ENCODE measurements around the gene SMIM17.

SMIM17 gene

DNA sequence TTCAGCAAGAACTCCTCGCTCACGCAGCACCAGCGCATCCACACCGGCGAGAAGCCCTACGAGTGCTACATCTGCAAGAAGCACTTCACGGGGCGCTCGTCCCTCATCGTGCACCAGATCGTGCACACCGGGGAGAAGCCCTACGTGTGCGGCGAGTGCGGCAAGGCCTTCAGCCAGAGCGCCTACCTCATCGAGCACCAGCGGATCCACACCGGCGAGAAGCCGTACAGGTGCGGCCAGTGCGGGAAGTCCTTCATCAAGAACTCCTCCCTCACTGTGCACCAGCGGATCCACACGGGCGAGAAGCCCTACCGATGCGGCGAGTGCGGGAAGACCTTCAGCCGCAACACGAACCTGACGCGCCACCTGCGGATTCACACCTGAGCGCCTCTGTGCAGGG is 20.6 kb upstream of the SMIM17 start:
- TF ChIP-seq GATA3 (IDR thresholded peaks at IDR 0.05; ENCODE audit: low read depth, low read length): no peak
- TF ChIP-seq GATA2 (IDR thresholded peaks at IDR 0.05; ENCODE audit: low read depth, low read length): no peak

DNA sequence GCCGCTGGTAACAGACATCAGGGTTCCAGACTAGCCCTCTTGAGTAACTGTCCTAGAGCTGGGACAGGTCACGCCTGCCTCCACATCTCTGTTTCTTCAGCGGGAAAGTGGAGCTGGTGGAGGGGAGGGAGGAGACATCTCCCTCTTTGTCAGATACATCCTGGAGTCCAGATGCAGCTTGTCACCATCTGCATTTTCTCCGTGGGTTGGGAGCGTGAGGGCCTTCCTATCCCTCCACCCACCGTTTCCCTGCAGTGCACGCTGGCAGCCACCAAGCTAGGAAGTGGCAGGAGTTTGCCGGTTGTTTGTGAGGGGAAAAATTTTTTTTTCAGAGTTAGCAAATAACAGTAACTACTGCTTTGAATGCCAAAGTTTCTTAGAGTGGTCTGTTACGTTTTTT is 20.0 kb upstream of the SMIM17 start:
- TF ChIP-seq GATA3 (IDR thresholded peaks at IDR 0.05; ENCODE audit: low read depth, low read length) (no peak), GATA2 (IDR thresholded peaks at IDR 0.05; ENCODE audit: low read depth, low read length) (no peak)

DNA sequence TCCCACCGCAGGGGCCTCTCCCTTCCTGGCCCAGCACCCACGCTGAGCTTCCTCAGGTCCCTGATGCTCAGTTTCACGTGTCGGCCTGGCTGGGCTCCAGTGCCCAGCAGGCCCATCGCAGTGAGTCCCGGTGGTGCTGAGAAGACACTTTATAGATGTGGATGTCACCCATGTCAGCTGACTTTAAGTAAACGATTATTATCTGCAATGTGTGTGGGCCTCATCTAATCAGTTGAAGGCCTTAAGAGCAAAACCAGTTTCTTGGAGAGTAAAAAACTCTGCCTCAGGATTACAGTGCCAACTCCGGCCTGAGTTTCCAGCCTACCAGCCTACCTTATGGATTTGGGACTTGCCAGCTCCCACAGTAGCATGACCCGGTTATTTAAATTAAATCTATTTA is 17.3 kb upstream of the SMIM17 start:
- TF ChIP-seq GATA2 (IDR thresholded peaks at IDR 0.05; ENCODE audit: low read depth, low read length): no peak
- no peak for TF ChIP-seq GATA3 (IDR thresholded peaks at IDR 0.05; ENCODE audit: low read depth, low read length)

DNA sequence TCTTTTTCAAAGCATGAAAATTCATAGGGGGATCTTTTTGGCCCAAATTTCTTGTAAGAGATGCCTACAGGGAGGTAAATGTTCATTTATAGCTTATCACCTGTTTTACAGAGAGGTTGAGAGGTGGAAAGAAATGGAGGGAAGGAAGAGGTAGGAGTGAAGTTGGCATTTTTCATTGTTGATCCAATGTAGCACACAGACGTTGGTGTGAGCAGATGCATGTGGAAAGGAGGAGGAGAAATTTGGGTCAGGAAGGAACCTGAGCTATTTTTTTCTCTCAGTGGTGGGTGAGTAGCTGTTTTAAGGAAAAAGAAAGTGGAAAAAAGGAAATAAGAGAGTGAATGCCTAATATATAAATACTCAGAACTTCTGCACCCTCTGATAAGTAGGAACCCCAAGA is 9.9 kb upstream of the SMIM17 start:
- TF ChIP-seq GATA2 (IDR thresholded peaks at IDR 0.05; ENCODE audit: low read depth, low read length): no peak
- no peak for TF ChIP-seq GATA3 (IDR thresholded peaks at IDR 0.05; ENCODE audit: low read depth, low read length)

DNA sequence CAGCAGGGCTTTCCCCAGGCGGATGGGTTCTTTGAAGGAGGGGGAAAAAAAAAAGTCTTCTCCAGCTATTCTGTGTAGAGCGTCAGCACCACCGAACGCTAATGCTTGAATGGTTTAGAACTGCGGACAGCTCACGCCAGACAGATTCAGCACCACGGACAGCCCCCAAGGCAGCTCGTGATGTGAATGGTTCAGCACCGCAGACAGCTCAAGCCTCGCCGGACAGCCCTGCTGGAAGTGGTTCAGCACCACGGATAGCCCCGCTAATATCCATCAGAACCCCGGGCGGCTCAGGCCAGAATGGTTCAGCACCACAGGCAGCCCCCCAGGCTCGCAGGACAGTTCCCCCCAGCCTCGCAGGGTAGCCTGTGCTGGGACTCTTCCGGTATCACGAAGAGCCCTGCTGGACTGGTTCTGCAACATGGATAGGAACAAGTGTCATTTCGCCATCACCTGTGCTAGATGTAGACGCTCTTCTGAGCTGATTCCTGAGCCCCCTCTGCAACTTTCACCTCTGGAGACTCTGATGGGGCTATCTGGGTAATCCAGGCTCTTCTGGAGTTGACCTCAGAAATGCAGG is 4.9 kb upstream of the SMIM17 start:
- TF ChIP-seq GATA3 (IDR thresholded peaks at IDR 0.05; ENCODE audit: low read depth, low read length) (no peak), GATA2 (IDR thresholded peaks at IDR 0.05; ENCODE audit: low read depth, low read length) (no peak)

DNA sequence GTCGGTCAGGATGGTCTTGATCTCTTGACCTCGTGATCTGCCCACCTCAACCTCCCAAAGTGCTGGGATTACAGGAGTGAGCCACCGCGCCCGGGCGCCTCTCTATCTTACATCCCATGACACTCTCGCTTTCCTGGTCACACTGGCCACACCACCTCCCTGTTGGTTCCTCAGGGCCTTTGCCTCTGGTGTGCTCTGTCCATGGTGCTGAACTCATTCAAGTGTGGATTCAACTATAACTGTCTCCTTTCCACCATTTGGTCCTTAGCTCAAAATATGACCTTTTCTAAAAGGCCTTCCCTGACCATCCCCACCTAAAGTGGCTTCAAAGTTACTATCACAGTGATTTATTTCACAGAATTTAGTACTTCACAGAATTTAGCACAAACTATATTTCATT is 3.7 kb upstream of the SMIM17 start:
- TF ChIP-seq GATA2 (IDR thresholded peaks at IDR 0.05; ENCODE audit: low read depth, low read length) (no peak), GATA3 (IDR thresholded peaks at IDR 0.05; ENCODE audit: low read depth, low read length) (no peak)

DNA sequence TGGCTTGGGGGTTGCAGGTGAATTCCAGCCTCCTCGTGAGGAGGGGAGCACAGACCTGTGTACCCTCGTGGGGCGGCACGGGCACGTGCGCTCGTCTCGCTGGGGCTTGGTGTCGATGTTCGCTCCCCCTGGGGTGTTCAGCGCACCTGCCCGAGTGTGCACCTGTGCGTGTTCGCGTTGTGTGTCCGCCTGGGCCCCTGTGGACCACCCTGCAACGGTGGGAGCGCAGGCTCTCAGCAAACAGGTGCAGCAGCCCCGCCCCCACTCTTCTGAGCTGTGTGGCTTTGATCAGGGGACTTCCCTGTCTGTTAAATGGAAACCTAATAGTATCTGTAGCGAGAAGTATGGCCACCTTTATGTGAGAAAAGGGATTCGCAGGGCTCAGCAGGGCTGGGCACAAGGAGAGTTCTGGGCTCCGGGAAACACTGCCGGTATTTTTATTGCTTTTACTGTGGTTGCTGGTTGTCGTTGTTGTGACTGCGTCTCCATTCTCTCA is 549 bp downstream of the SMIM17 start:
- TF ChIP-seq GATA3 (IDR thresholded peaks at IDR 0.05; ENCODE audit: low read depth, low read length) (no peak), GATA2 (IDR thresholded peaks at IDR 0.05; ENCODE audit: low read depth, low read length) (no peak)

DNA sequence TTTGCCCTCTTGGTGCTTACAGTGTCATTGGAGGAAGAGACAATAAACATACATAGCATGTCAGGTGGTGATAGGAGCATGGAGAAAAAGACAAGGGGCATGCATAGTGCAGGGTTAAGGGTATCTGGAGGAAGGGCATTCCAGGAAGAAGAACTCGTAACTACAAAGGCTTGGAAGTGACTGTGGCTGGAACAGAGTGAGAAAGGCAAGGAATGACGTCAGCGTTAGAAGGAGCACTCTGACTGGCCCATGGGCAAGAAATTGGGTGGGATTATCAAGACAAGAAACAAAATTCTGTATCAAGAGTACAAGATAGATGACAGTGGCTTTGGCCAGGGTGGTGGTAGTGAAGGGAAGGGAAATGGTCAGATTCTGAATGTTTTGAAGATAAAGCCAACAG is 11.2 kb downstream of the SMIM17 start:
- no peak for TF ChIP-seq GATA3 (IDR thresholded peaks at IDR 0.05; ENCODE audit: low read depth, low read length)

DNA sequence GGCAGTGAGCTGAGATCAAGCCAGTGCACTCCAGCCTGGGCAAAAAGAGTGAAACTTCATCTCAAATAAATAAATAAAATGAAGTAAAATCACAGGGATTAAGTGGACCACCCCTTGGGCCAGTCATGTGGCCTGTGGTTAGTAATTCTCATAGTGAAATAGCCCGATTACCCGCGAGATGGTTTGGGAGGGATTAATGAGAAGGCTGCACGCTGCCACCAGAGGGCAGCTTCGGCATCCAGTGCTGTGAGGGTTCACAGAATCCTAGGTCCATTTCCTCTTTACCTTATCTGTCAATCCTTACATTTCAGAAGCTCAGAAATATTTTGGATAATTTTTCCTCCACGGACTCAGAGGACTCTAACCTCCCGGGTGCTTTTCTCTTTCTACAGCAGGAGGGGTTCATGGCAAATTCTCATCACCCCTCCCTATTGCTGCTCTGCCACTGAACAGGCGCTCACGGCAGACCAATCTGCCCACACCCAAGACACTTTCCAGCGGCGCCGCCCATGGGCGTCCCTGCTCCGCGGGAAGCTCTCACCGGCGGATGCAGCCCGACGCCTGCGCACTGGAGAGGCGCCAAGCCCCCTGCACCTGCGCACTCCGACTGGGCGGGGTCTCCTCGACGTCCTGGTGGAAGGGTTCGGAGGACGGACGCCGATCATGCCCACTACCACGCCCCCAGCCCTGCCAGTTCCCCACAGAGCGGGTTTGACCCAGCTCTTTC is 17.6 kb downstream of the SMIM17 start:
- TF ChIP-seq GATA3 (IDR thresholded peaks at IDR 0.05; ENCODE audit: low read depth, low read length) (no peak), GATA2 (IDR thresholded peaks at IDR 0.05; ENCODE audit: low read depth, low read length) (no peak)

DNA sequence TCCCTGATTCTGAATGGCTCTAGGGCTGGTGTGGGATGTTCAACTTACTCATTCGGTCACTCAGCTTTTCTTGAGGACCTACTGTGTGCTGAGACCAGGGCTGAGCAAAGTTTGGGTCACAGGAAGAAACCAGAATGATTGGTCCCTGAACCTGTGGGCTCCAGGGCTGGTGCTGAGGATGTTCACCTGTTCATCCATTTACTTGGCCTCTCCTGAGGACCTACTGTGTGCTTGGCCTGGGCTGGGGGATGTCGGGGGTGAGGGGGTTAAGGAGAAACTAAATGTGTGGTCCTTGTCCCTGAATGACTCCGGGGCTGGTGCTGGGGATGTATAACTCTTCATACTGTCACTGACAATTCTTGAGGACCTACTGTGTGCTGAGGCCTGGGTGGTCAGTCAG is 18.3 kb downstream of the SMIM17 start:
- TF ChIP-seq GATA3 (IDR thresholded peaks at IDR 0.05; ENCODE audit: low read depth, low read length): no peak
- TF ChIP-seq GATA2 (IDR thresholded peaks at IDR 0.05; ENCODE audit: low read depth, low read length): no peak

DNA sequence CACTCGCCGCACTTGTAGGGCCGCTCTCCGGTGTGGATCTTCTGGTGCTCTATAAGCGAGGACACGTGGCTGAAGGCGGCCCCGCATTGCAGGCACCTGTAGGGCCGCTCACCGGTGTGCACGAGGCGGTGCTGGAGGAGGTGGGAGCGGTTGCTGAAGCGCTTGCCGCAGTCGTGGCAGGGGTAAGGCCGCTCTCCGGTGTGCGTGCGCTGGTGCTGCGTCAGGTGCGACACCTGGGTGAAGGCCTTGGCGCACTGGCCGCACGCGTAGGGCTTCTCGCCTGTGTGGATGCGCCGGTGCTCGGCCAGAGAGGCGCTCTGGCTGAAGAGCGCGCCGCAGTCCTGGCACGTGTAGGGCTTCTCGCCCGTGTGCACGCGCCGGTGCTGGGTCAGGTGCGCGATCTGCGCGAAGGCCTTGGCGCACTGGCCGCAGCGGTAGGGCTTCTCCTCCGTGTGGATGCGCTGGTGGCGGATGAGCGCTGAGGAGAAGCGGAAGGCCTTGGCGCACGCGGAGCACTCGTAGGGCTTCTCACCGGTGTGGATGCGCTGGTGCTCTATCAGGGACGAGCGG is 21.1 kb downstream of the SMIM17 start:
- no peak for TF ChIP-seq GATA2 (IDR thresholded peaks at IDR 0.05; ENCODE audit: low read depth, low read length)
- TF ChIP-seq GATA3 (IDR thresholded peaks at IDR 0.05; ENCODE audit: low read depth, low read length): no peak

DNA sequence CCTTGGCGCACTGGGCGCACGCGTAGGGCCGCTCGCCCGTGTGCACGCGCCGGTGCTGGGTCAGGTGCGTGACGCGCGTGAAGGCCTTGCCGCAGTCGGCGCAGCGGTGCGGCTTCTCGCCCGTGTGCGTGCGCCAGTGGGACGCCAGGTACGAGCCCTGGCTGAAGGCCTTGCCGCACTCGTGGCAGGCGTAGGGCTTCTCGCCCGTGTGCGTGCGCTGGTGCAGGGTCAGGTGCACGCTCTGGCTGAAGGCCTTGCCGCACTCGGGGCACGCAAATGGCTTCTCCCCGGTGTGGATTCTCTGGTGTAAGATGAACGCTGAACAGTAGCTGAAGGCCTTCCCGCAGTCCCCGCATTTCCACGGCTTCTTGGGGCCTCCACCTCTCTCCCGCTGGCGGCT is 21.6 kb downstream of the SMIM17 start:
- TF ChIP-seq GATA3 (IDR thresholded peaks at IDR 0.05; ENCODE audit: low read depth, low read length) (no peak), GATA2 (IDR thresholded peaks at IDR 0.05; ENCODE audit: low read depth, low read length) (no peak)

DNA sequence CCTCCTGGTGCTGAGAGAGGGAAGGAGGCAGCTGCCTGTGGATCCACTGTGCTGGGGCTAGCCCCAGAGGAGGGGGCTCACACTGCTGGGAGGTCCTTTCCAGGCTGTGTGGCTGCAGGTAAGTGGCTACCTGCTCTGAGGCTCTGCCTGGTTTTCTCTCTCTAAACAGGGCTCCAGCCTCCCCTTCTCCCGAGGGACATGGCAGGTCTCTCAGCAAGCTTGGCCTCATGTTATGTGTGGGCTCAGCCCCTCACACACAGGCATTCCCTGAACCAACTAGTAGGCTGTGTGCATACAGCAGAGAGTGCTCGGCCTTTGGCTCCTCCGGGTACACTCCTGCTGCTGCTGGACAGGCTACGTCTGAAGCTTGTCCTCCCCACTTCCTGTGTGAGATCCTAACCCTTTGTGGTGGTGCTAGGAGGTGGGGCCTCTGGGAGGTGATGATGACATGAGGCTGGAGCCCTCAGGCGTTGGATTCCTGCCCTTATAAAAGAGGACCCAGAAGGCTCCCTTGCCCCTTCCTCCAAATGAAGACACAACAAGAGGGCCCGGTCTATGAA is 24.4 kb downstream of the SMIM17 start:
- TF ChIP-seq GATA2 (IDR thresholded peaks at IDR 0.05; ENCODE audit: low read depth, low read length) (no peak), GATA3 (IDR thresholded peaks at IDR 0.05; ENCODE audit: low read depth, low read length) (no peak)

DNA sequence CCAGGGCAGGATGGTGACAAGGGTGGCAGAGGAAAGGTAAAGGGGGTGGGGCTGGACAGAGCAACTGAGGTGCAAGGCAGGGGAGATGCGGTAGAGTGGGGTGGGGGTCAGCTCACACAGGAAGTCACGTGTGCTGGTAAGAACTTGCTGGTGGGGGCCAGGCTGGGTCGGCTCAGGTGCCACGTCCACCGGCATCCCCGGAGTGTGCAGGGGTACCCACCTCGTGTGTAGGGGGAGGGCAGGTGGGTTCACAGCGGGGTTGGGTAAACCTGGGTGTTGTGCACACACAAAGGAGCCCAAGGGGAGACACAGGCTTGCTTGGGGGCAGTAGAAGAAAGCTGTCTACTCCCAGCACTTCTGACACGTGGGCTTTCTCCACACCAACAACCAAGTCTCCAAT is 25.7 kb downstream of the SMIM17 start:
- no peak for TF ChIP-seq GATA2 (IDR thresholded peaks at IDR 0.05; ENCODE audit: low read depth, low read length)
- no peak for TF ChIP-seq GATA3 (IDR thresholded peaks at IDR 0.05; ENCODE audit: low read depth, low read length)

Data from SH-SY5Y (cell line).